ENCODE measurements around the gene SLC35F1. TPM values are rescaled to one million over a fixed set of nuclear protein-coding genes. Genes with fewer than 3 reads are reported as not detected.

Gene SLC35F1
- total and polyA plus RNA-seq, 2 donors (not counting 3 experiments of a cell fraction or from before 2014, with no cell fraction given) = not detected

- H3K9me3 ChIP-seq (replicated peaks; ENCODE audit: control insufficient read depth, insufficient read depth, low read length) = no peaks in the 10 kb centered on the region
- H3K4me3 ChIP-seq (replicated peaks in 1 of 3; ENCODE audit: insufficient read depth in 1 of 3, low read depth in 1 of 3, low read length in 3 of 3) = no peak overlapping the region
- ChIA-PET CTCF (no interaction called here), POLR2A (no interaction called here)
- no peaks in the 10 kb centered on the region for H3K79me2 ChIP-seq (ENCODE audit: control insufficient read depth, insufficient read depth, low read length)
- H3K9ac ChIP-seq (replicated peaks; ENCODE audit: extremely low read depth, insufficient read depth, low read length) = no peak overlapping the region
- no peak overlapping the region for H3K4me2 ChIP-seq (ENCODE audit: insufficient read depth, low read length)
- TF ChIP-seq EZH2 (IDR thresholded peaks at IDR 0.05; ENCODE audit: borderline replicate concordance, low read depth, low read length, severe bottlenecking) (no peak), FOS (IDR thresholded peaks at IDR 0.05; ENCODE audit: borderline replicate concordance, insufficient read depth, low read length) (no peak), JUN (IDR thresholded peaks at IDR 0.05; ENCODE audit: borderline replicate concordance, insufficient read depth, insufficient read length, low read depth) (no peak), CTCF (IDR thresholded peaks at IDR 0.05; ENCODE audit: extremely low read depth in 1 of 2, insufficient read depth in 1 of 2, low read depth in 1 of 2, low read length in 2 of 2) (no peak), MYC (IDR thresholded peaks at IDR 0.05; ENCODE audit: low read depth, low read length) (no peak), POLR2AphosphoS5 (IDR thresholded peaks at IDR 0.05; ENCODE audit: insufficient read depth, low read depth, low read length) (no peak), GATA2 (IDR thresholded peaks at IDR 0.05; ENCODE audit: insufficient read depth, insufficient read length, low read depth, low read length) (no peak), POLR2A (IDR thresholded peaks at IDR 0.05; ENCODE audit: low read depth, low read length) (no peak)
- TF ChIP-seq, protein P1, sequence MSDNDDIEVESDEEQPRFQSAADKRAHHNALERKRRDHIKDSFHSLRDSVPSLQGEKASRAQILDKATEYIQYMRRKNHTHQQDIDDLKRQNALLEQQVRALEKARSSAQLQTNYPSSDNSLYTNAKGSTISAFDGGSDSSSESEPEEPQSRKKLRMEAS (IDR thresholded peaks at IDR 0.05; ENCODE audit: insufficient read depth, insufficient read length) = no peak
- no peaks in the 10 kb centered on the region for H4K20me1 ChIP-seq (replicated peaks; ENCODE audit: control insufficient read depth, extremely low read depth, insufficient read depth, low read length)
- FAIRE-seq (no peak), DNase-seq (ENCODE audit: low read depth, low spot score) (no peak)
- intact Hi-C loops (cut with micrococcal nuclease) (no loop called here), dilution Hi-C loops (cut with MboI; ENCODE audit: extremely low pct_ligation_motif_present, low sequenced_read_pairs) (no loop called here)
- H2AFZ ChIP-seq (ENCODE audit: low read depth, low read length) = no peak overlapping the region
- no peaks in the 10 kb centered on the region for H3K9me1 ChIP-seq (replicated peaks; ENCODE audit: control insufficient read depth, extremely low read depth, insufficient read depth, low read length)
- H3K27me3 ChIP-seq (ENCODE audit: control insufficient read depth in 2 of 2, insufficient read depth in 2 of 2, low read length in 2 of 2) = no peaks in the 10 kb centered on the region
- no peaks in the 10 kb centered on the region for H3K4me1 ChIP-seq (ENCODE audit: control insufficient read depth, extremely low read depth, insufficient read depth, low read length)
- no peaks in the 10 kb centered on the region for H3K36me3 ChIP-seq (ENCODE audit: control insufficient read depth in 2 of 2, extremely low read depth in 1 of 2, insufficient read depth in 2 of 2, low read length in 2 of 2)
- no TSS peak for BruUV-seq (replicated peaks)
- no peak overlapping the region for H3K27ac ChIP-seq (ENCODE audit: insufficient read depth, low read depth, low read length)
Observed at GRCh38 chr6:118092086-118092485, 185.0 kb downstream of the SLC35F1 start.

All from endothelial cell of umbilical vein (primary cell).